Measurements from ENCODE around the gene LEFTY1. TPM values are rescaled to one million over a fixed set of nuclear protein-coding genes. Genes with fewer than 3 reads are reported as not detected.

Gene LEFTY1
- total and polyA plus RNA-seq, 10 donors, result 0.06 to 0.95 (median 0.34) TPM; not detected in 3

GRCh38 chr1:225847610-225848009 is 41.3 kb downstream of the LEFTY1 start:
- H3K36me3 ChIP-seq, result peaks cover 0 to 100% (median 34%) of the 10 kb centered on the region in 6 donors
- WGBS, 5 donors, result 36 to 70% (median 54%) methylated on average over 4 of the region's 4 CpGs

GRCh38 chr1:225846331-225847310 is 42.3 kb downstream of the LEFTY1 start:
- Histone ChIP-seq H3K9me3 (no peaks in the 10 kb centered on the region), H3K4me1 (peaks cover 25 to 78% (median 43%) of the 10 kb centered on the region in 6 donors), H3K36me3 (peaks cover 0 to 98% (median 33%) of the 10 kb centered on the region in 6 donors), H3K4me3 (no peak overlapping the region), H3K27me3 (replicated peaks in 1 of 7) (no peaks in the 10 kb centered on the region), H3K27ac (peak overlapping the region in 6 of 8 donors; percentile 67 to 90 (median 74))
- intact Hi-C loops (cut with DNase I; ENCODE audit: low total_unique reads), result loop anchor here (5.0 to 10.0 kb wide), 2 partner anchors 58 to 369 kb away; no protein-coding TSS in a partner anchor
- TF ChIP-seq POLR2AphosphoS5 (IDR thresholded peaks at IDR 0.05) (peak in 2 of 3 donors; percentile 6 to 45), POLR2A (IDR thresholded peaks at IDR 0.05) (no peak)
- WGBS, 5 donors, result 92 to 96% (median 93%) methylated on average over 18 to 20 of the region's 20 CpGs
- peak; percentile 73 for DNase-seq

More at GRCh38 chr1:225847610-225848009, 41.3 kb downstream of the LEFTY1 start:
- TF ChIP-seq CTCF (IDR thresholded peaks at IDR 0.05 in 8 of 11, conservative IDR thresholded peaks at IDR 0.05 in 3 of 11), result no peak
- peak in 1 of 3 donors; percentile 23 for TF ChIP-seq POLR2AphosphoS5 (IDR thresholded peaks at IDR 0.05)
- TF ChIP-seq POLR2A (IDR thresholded peaks at IDR 0.05), result no peak
- peak; percentile 77 for DNase-seq
- Histone ChIP-seq H3K4me1 (peaks cover 27 to 78% (median 51%) of the 10 kb centered on the region in 6 donors), H3K4me3 (no peak overlapping the region), H3K27ac (peak overlapping the region; percentile 66 to 90 (median 72)), H3K27me3 (replicated peaks in 1 of 7) (no peaks in the 10 kb centered on the region), H3K9me3 (no peaks in the 10 kb centered on the region)
- intact Hi-C loops (cut with DNase I; ENCODE audit: low total_unique reads), result loop anchor here (5.0 to 10.0 kb wide), 2 partner anchors 57 to 370 kb away; no protein-coding TSS in a partner anchor

GRCh38 chr1:225845571-225846259 is 43.2 kb downstream of the LEFTY1 start:
- TF ChIP-seq POLR2AphosphoS5 (IDR thresholded peaks at IDR 0.05) (peak; percentile 49 to 65 (median 59)), POLR2A (IDR thresholded peaks at IDR 0.05) (no peak), CTCF (IDR thresholded peaks at IDR 0.05 in 8 of 11, conservative IDR thresholded peaks at IDR 0.05 in 3 of 11) (peak in 10 of 11 experiments; percentile 13 to 71 (median 58))
- 79 to 96% (median 81%) methylated on average over 3 to 13 of the region's 13 CpGs for WGBS, 5 donors
- Histone ChIP-seq H3K9me3 (no peaks in the 10 kb centered on the region), H3K4me3 (no peak overlapping the region), H3K36me3 (peaks cover 0 to 89% (median 28%) of the 10 kb centered on the region in 6 donors), H3K27ac (peak overlapping the region in 3 of 8 donors; percentile 72 to 90 (median 80)), H3K27me3 (replicated peaks in 1 of 7) (no peaks in the 10 kb centered on the region), H3K4me1 (peaks cover 22 to 71% (median 40%) of the 10 kb centered on the region in 6 donors)
- DNase-seq, result peak; percentile 84
- intact Hi-C loops (cut with DNase I; ENCODE audit: low total_unique reads), result loop anchor here (5.0 to 10.0 kb wide), 2 partner anchors 59 to 368 kb away; no protein-coding TSS in a partner anchor

GRCh38 chr1:225845097-225845496 is 43.8 kb downstream of the LEFTY1 start:
- DNase-seq, result no peak
- WGBS, 5 donors, result 91 to 95% (median 93%) methylated on average over 14 of the region's 14 CpGs
- intact Hi-C loops (cut with DNase I; ENCODE audit: low total_unique reads), result loop anchor here (5.0 to 10.0 kb wide), 2 partner anchors 60 to 368 kb away; no protein-coding TSS in a partner anchor
- Histone ChIP-seq H3K36me3 (peaks cover 0 to 89% (median 27%) of the 10 kb centered on the region in 6 donors), H3K4me1 (peaks cover 18 to 64% (median 35%) of the 10 kb centered on the region in 6 donors), H3K27me3 (replicated peaks in 1 of 7) (no peaks in the 10 kb centered on the region), H3K9me3 (no peaks in the 10 kb centered on the region), H3K4me3 (no peak overlapping the region), H3K27ac (no peak overlapping the region)
- TF ChIP-seq CTCF (IDR thresholded peaks at IDR 0.05 in 8 of 11, conservative IDR thresholded peaks at IDR 0.05 in 3 of 11), result no peak
- no peak for TF ChIP-seq POLR2A (IDR thresholded peaks at IDR 0.05)
- no peak for TF ChIP-seq POLR2AphosphoS5 (IDR thresholded peaks at IDR 0.05)
